Right lung (tissue), 10 donors: ENCODE data around the gene MSL3. TPM values are rescaled to one million over a fixed set of nuclear protein-coding genes. Genes with fewer than 3 reads are reported as not detected.

Experiments
- DNase-seq, 2 donors: peaks; one replicate each; pipeline ENCODE4 v3.0.0-alpha.2; 2013
- long read RNA-seq, 8 donors: transcript quantifications; one replicate each; lab custom pipeline, GENCODE V29; 2026
- polyA plus RNA-seq, 5 donors: library from polyadenylated mRNA; unstranded; fragments of 120-200 nt; gene quantifications; one replicate each; pipeline versions ENCODE4 v1.2.1 to v1.2.3, GENCODE V29; 2013; ENCODE audit warnings: inconsistent platforms in 1 of 5, low replicate concordance in 1 of 5; ENCODE audit not compliant: insufficient read length in 5 of 5, insufficient read depth in 1 of 5

MSL3 gene
- polyA plus RNA-seq = 10 to 100 TPM; 37.6 to 45.2 (median 43.1) TPM
- long read RNA-seq, donor 1, partial matches to known transcripts = 35 of 41 reads
- long read RNA-seq, donor 1, other reads (novel, unspliced or antisense) = 0 of 41 reads
- long read RNA-seq, donor 2, full-length matches to known transcripts = 6 of 11 reads
- long read RNA-seq, donor 2, partial matches to known transcripts = 5 of 11 reads
- long read RNA-seq, donor 2, other reads (novel, unspliced or antisense) = 0 of 11 reads
- long read RNA-seq, donor 3, full-length matches to known transcripts = 11 of 23 reads
- long read RNA-seq, donor 3, partial matches to known transcripts = 12 of 23 reads
- long read RNA-seq, donor 3, other reads (novel, unspliced or antisense) = 0 of 23 reads
- long read RNA-seq, donor 4, partial matches to known transcripts = 18 of 26 reads
- long read RNA-seq, donor 4, other reads (novel, unspliced or antisense) = 0 of 26 reads
- long read RNA-seq, donor 5, full-length matches to known transcripts = 18 of 56 reads
- long read RNA-seq, donor 5, partial matches to known transcripts = 38 of 56 reads
- long read RNA-seq, donor 5, other reads (novel, unspliced or antisense) = 0 of 56 reads
- long read RNA-seq, donor 6, partial matches to known transcripts = 18 of 36 reads
- long read RNA-seq, donor 6, other reads (novel, unspliced or antisense) = 0 of 36 reads
- long read RNA-seq, donor 7, full-length matches to known transcripts = 11 of 16 reads
- long read RNA-seq, donor 7, partial matches to known transcripts = 5 of 16 reads
- long read RNA-seq, donor 7, other reads (novel, unspliced or antisense) = 0 of 16 reads
- long read RNA-seq, donor 8, full-length matches to known transcripts = 7 of 18 reads
- long read RNA-seq, donor 8, partial matches to known transcripts = 11 of 18 reads
- long read RNA-seq, donor 8, other reads (novel, unspliced or antisense) = 0 of 18 reads

GRCh38 chrX:11757719-11758399, at the start of gene MSL3:
Gene MSL3 (plus strand): TSS chrX:11758237. CDS start chrX:11758264, 27 bp downstream.
- DNase-seq = peak; percentile 51 to 55

- no peak for DNase-seq
These were observed 35.7 kb upstream of the MSL3 start for GRCh38 chrX:11722304-11722703.

GRCh38 chrX:11724122-11725017, 33.7 kb upstream of the MSL3 start:
- DNase-seq = peak; percentile 8 to 16

- no peak for DNase-seq
These were observed 32.2 kb upstream of the MSL3 start for GRCh38 chrX:11725631-11726442.

GRCh38 chrX:11728556-11728955, 29.5 kb upstream of the MSL3 start:
- no peak for DNase-seq

- DNase-seq = no peak
These were observed 24.4 kb upstream of the MSL3 start for GRCh38 chrX:11733614-11734013.

- no peak for DNase-seq
These were observed 18.3 kb upstream of the MSL3 start for GRCh38 chrX:11739776-11740175.

GRCh38 chrX:11740794-11741193, 17.2 kb upstream of the MSL3 start:
- no peak for DNase-seq

- DNase-seq = no peak
These were observed 16.5 kb upstream of the MSL3 start for GRCh38 chrX:11741574-11741973.

GRCh38 chrX:11745881-11746280, 12.2 kb upstream of the MSL3 start:
- no peak for DNase-seq

GRCh38 chrX:11750046-11750445, 8.0 kb upstream of the MSL3 start:
- no peak for DNase-seq

- DNase-seq = no peak
These were observed 7.3 kb upstream of the MSL3 start for GRCh38 chrX:11750694-11751093.

GRCh38 chrX:11751261-11751660, 6.8 kb upstream of the MSL3 start:
- no peak for DNase-seq

GRCh38 chrX:11753668-11754067, 4.4 kb upstream of the MSL3 start:
- DNase-seq = no peak

- DNase-seq = no peak
These were observed 2.9 kb upstream of the MSL3 start for GRCh38 chrX:11754958-11755645.

- DNase-seq = no peak
These were observed 2.3 kb upstream of the MSL3 start for GRCh38 chrX:11755724-11756123.

- DNase-seq = no peak
These were observed 1.4 kb upstream of the MSL3 start for GRCh38 chrX:11756354-11757318.

- DNase-seq = no peak
These were observed 679 bp upstream of the MSL3 start for GRCh38 chrX:11757397-11757718.
